Stimulated activated CD4-positive, alpha-beta T cell treated with anti-CD3 and anti-CD28 coated beads, Interleukin-12 subunit alpha, Interleukin-12 subunit beta, amount 100 ng/mL, for 4 hours (primary cell): ENCODE measurements around the gene ITPR1.

Experiments used
- DNase-seq: peaks from one replicate; pipeline ENCODE4 v3.0.0-alpha.2; 2020

The ITPR1 gene

GRCh38 chr3:4797201-4797705, 304.1 kb downstream of the ITPR1 start:
- DNase-seq, result no peak

GRCh38 chr3:4799266-4800256, 306.4 kb downstream of the ITPR1 start:
- DNase-seq, result no peak

- no peak for DNase-seq
Measured at GRCh38 chr3:4800595-4800994, 307.4 kb downstream of the ITPR1 start.

GRCh38 chr3:4801892-4802291, 308.7 kb downstream of the ITPR1 start:
- DNase-seq, result no peak

- no peak for DNase-seq
Measured at GRCh38 chr3:4802903-4803302, 309.8 kb downstream of the ITPR1 start.

GRCh38 chr3:4804161-4805058, 311.3 kb downstream of the ITPR1 start:
- no peak for DNase-seq

- DNase-seq, result no peak
Measured at GRCh38 chr3:4805662-4806061, 312.5 kb downstream of the ITPR1 start.

GRCh38 chr3:4806535-4807108, 313.5 kb downstream of the ITPR1 start:
- no peak for DNase-seq

- no peak for DNase-seq
Measured at GRCh38 chr3:4807381-4808280, 314.5 kb downstream of the ITPR1 start.

GRCh38 chr3:4808637-4809036, 315.5 kb downstream of the ITPR1 start:
- no peak for DNase-seq

- no peak for DNase-seq
Measured at GRCh38 chr3:4809922-4810321, 316.8 kb downstream of the ITPR1 start.

- DNase-seq, result no peak
Measured at GRCh38 chr3:4812591-4812990, 319.4 kb downstream of the ITPR1 start.

- no peak for DNase-seq
Measured at GRCh38 chr3:4813909-4814304, 320.8 kb downstream of the ITPR1 start.

- no peak for DNase-seq
Measured at GRCh38 chr3:4814305-4814903, 321.3 kb downstream of the ITPR1 start.

- DNase-seq, result no peak
Measured at GRCh38 chr3:4814904-4815574, 321.9 kb downstream of the ITPR1 start.

GRCh38 chr3:4816306-4816705, 323.2 kb downstream of the ITPR1 start:
- no peak for DNase-seq

- no peak for DNase-seq
Measured at GRCh38 chr3:4816718-4817117, 323.6 kb downstream of the ITPR1 start.

- DNase-seq, result no peak
Measured at GRCh38 chr3:4817128-4817527, 324.0 kb downstream of the ITPR1 start.

- no peak for DNase-seq
Measured at GRCh38 chr3:4818164-4818563, 325.0 kb downstream of the ITPR1 start.

- no peak for DNase-seq
Measured at GRCh38 chr3:4818986-4819693, 326.0 kb downstream of the ITPR1 start.
